Right lobe of liver (tissue), 6 donors: ENCODE results near the gene LEF1. TPM values are rescaled to one million over a fixed set of nuclear protein-coding genes. Genes with fewer than 3 reads are reported as not detected.

ENCODE experiments used
- ATAC-seq, 4 donors: fragments of 200-7000 bp; cut with Tn5 transposase; one replicate each; pipeline ENCODE4 v1.9.1; 2020; ENCODE audit warnings: mild to moderate bottlenecking in 4 of 4, moderate library complexity in 4 of 4
- DNase-seq, 3 donors: peaks; one replicate each; pipeline ENCODE4 v3.0.0-alpha.2; 2020
- H3K27ac ChIP-seq, 3 donors: fragments of 200-600 bp; one replicate each; pipeline ENCODE4 v1.8.0; 2022
- H3K27me3 ChIP-seq, 2 donors: fragments of 200-600 bp; one replicate each; pipeline ENCODE4 v1.8.0; 2022
- H3K36me3 ChIP-seq, 4 donors: fragments of 200-600 bp; sonication (generic) in 1 of 4; one replicate each; pipeline versions ENCODE4 v1.5.1 to v1.8.0; 2017 to 2022; ENCODE audit warnings: control low read depth in 1 of 4
- H3K4me1 ChIP-seq, 4 donors: fragments of 200-600 bp; sonication (generic) in 1 of 4; one replicate each; pipeline versions ENCODE4 v1.5.1 to v1.8.0; 2017 to 2022; ENCODE audit warnings: control low read depth in 1 of 4
- H3K4me3 ChIP-seq, 3 donors: fragments of 200-600 bp; one replicate each; pipeline ENCODE4 v1.8.0; 2022
- H3K9me3 ChIP-seq, 4 donors: fragments of 200-600 bp; sonication (generic) in 1 of 4; one replicate each; pipeline versions ENCODE4 v1.5.1 to v1.8.0; 2017 to 2022; ENCODE audit warnings: control low read depth in 1 of 4
- CTCF ChIP-seq, 4 donors: fragments of 200-600 bp in 3 of 4; fragments of 450-650 bp in 1 of 4; IDR thresholded peaks; one replicate each; pipeline versions ENCODE4 v1.5.1 to v1.8.0; 2016 to 2022; ENCODE audit warnings: antibody characterized with exemption in 4 of 4, mild to moderate bottlenecking in 2 of 4
- POLR2A ChIP-seq: fragments of 450-650 bp; IDR thresholded peaks from one replicate; pipeline ENCODE4 v1.6.1; 2017; ENCODE audit warnings: antibody characterized with exemption, mild to moderate bottlenecking
- WGBS: methylation state at CpG from one replicate; pipeline ENCODE4 v1.1.6; 2018; ENCODE audit warnings: low coverage, low lambda C conversion rate; ENCODE audit not compliant: insufficient coverage; ENCODE audit errors: missing lambda C conversion rate; 5-methylcytosine and 5-hydroxymethylcytosine counted together
- intact Hi-C, 2 donors: fragments of 100-400 bp; cut with DNase I; formaldehyde crosslinking; loops; one replicate each; pipeline versions ENCODE4 v1.11.2 to v1.14.1; 2022
- total RNA-seq, 6 experiments: library from RNA; depleted of rRNA in 2 of 6; stranded (reverse); fragments of >200 nt in 2 of 6; fragmentation: NEBNext Ultra II Directional in 3 of 6; extraction: Animal tissue kit (Norgen Biotek cat#: 25700) in 3 of 6; gene quantifications; one replicate each; pipeline versions ENCODE4 v1.1.0 to v1.2.4, GENCODE V29; 2016 to 2023
- donor health status: DM: no; HTN: yes; CAD: no.
- donor health status: DM: no; HTN: no; CAD: no.
- donor health status: DM: no; HTN: no; CAD: no.
- donor health status: DM: no; HTN: yes; CAD: no.
- donor health status: DM: no; HTN: yes; CAD: no.

The LEF1 gene
- total RNA-seq, 6 experiments from 2014 or later = 0.19 to 0.66 (median 0.42) TPM; not detected in 1

DNA sequence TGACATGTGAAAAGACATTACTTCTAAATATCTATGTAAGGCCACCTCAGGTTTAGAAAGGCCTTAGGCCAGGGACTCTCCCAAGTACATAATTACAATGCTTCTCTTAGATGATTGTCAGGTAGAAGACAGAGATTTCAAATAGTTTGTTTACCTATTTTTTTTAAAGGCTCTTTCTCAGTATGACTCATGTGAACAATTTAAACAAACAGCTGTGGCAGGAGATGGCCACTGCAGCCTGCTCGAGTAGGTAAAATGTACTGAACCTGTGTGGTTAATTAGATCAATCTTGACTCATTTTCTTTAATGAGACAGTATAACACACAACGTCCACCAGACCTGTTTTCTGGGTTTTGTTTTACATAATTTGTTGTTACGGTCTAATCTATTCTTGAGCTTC lies 50.2 kb downstream of the LEF1 start:
- DNase-seq (no peak), ATAC-seq (peak in 2 of 4 donors; percentile 11 to 58)
- Histone ChIP-seq H3K27ac (no peak overlapping the region), H3K9me3 (no peaks in the 10 kb centered on the region), H3K4me1 (no peaks in the 10 kb centered on the region), H3K27me3 (no peaks in the 10 kb centered on the region), H3K4me3 (no peak overlapping the region), H3K36me3 (no peaks in the 10 kb centered on the region)
- intact Hi-C loops = no loop called here
- 48% methylated on average over 3 of the region's 3 CpGs for WGBS
- no peak for TF ChIP-seq CTCF (IDR thresholded peaks at IDR 0.05)
- no peak for TF ChIP-seq POLR2A

GRCh38 chr4:108117418-108118182 lies 51.1 kb downstream of the LEF1 start:
- no peaks in the 10 kb centered on the region for H3K36me3 ChIP-seq
- H3K4me1 ChIP-seq = no peaks in the 10 kb centered on the region
- H3K27me3 ChIP-seq = no peaks in the 10 kb centered on the region
- 34% methylated on average over 5 of the region's 7 CpGs for WGBS
- intact Hi-C loops = no loop called here
- H3K27ac ChIP-seq = no peak overlapping the region
- ATAC-seq (no peak), DNase-seq (no peak)
- no peaks in the 10 kb centered on the region for H3K9me3 ChIP-seq
- no peak overlapping the region for H3K4me3 ChIP-seq
- TF ChIP-seq POLR2A = no peak
- no peak for TF ChIP-seq CTCF (IDR thresholded peaks at IDR 0.05)

DNA sequence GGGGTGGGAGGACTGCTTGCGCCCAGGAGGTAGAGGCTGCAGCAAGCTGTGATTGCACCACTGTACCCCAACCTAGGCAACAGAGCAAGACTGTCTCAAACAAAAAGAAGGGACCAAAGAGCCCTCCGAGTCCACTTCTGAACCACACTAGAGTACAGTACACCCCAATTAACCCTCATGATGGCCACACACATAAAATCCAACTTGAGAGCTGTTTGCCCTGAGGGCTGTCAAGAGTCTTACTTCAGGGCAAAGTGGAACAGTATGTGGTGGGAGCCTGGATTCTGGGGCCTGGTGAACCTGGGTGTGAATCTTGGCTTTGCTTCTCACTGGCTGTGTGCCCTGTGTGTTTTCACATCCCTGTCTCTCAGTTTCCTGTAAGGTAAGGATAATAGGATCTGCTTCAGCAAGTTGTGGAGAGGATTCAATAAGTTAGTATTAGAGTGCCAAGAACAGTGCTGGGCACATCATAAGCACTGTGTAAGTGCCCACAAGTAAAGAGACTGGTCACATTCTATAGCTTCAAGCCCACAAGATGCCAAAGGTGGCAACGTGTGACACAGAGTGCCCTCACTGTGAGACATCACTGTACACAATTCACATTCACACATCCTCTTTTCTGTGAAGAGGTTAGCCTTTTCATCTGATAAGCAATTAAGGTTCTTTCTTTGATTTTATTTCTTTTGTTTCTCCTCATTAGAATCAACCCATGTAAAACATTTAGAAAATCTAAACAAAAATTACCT lies 52.1 kb downstream of the LEF1 start:
- no peaks in the 10 kb centered on the region for H3K9me3 ChIP-seq
- ATAC-seq (no peak), DNase-seq (no peak)
- WGBS = 55% methylated on average over 1 of the region's 3 CpGs
- no peak for TF ChIP-seq CTCF (IDR thresholded peaks at IDR 0.05)
- TF ChIP-seq POLR2A = no peak
- intact Hi-C loops = no loop called here
- H3K27me3 ChIP-seq = no peaks in the 10 kb centered on the region
- H3K36me3 ChIP-seq = no peaks in the 10 kb centered on the region
- no peak overlapping the region for H3K4me3 ChIP-seq
- no peak overlapping the region for H3K27ac ChIP-seq
- no peaks in the 10 kb centered on the region for H3K4me1 ChIP-seq

DNA sequence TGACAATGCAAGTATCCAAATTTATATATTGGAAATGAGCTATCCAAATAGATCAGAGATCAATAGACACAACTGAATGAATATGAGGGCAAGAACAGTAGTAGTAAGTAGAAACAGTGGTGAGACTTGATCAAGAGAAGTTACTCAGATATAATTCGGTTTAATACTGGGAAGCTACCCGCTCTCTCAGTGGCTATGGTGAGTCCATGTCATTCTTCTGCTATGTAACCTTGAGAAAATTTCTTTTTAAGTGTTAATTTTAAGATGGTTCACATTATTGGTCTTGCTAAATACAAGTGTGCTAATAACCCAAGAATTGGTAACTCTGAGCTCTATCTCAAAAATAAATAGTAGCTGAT lies 53.6 kb downstream of the LEF1 start:
- Histone ChIP-seq H3K9me3 (no peaks in the 10 kb centered on the region), H3K4me1 (no peaks in the 10 kb centered on the region), H3K36me3 (no peaks in the 10 kb centered on the region), H3K27ac (no peak overlapping the region), H3K27me3 (no peaks in the 10 kb centered on the region), H3K4me3 (no peak overlapping the region)
- TF ChIP-seq CTCF (IDR thresholded peaks at IDR 0.05) = no peak
- no peak for TF ChIP-seq POLR2A
- 89% methylated on average over 2 of the region's 2 CpGs for WGBS
- intact Hi-C loops = no loop called here
- ATAC-seq (no peak), DNase-seq (no peak)
